Measurements from ENCODE around the gene ATP4A. TPM values are rescaled to one million over a fixed set of nuclear protein-coding genes. Genes with fewer than 3 reads are reported as not detected.

ATP4A gene
- polyA plus RNA-seq, 1 donor from 2014 or later: not detected

- H3K27ac ChIP-seq (ENCODE audit: low read length): no peak overlapping the region
Observed at GRCh38 chr19:35592226-35592625, 28.8 kb upstream of the ATP4A start.

GRCh38 chr19:35590875-35591274, 27.4 kb upstream of the ATP4A start:
- Histone ChIP-seq H3K9me3 (ENCODE audit: low read length) (no peaks in the 10 kb centered on the region), H3K27me3 (ENCODE audit: insufficient read depth, low read depth, low read length) (no peaks in the 10 kb centered on the region), H4K20me1 (ENCODE audit: insufficient read depth) (no peaks in the 10 kb centered on the region), H3F3A (ENCODE audit: insufficient read depth, low read length, poor library complexity, severe bottlenecking) (no peaks in the 10 kb centered on the region), H2AFZ (ENCODE audit: low read depth, low read length) (no peak overlapping the region), H3K4me3 (ENCODE audit: low read length) (no peak overlapping the region), H3K79me2 (replicated peaks; ENCODE audit: insufficient read depth, low read length) (no peaks in the 10 kb centered on the region), H3K36me3 (ENCODE audit: insufficient read depth, low read length) (no peaks in the 10 kb centered on the region), H3K9me2 (ENCODE audit: insufficient read depth, low read length) (no peaks in the 10 kb centered on the region), H3K9ac (ENCODE audit: low read length) (no peak overlapping the region), H3K4me2 (ENCODE audit: low read length) (no peak overlapping the region), H3K27ac (ENCODE audit: low read length) (no peak overlapping the region)
- TF ChIP-seq, protein P1, sequence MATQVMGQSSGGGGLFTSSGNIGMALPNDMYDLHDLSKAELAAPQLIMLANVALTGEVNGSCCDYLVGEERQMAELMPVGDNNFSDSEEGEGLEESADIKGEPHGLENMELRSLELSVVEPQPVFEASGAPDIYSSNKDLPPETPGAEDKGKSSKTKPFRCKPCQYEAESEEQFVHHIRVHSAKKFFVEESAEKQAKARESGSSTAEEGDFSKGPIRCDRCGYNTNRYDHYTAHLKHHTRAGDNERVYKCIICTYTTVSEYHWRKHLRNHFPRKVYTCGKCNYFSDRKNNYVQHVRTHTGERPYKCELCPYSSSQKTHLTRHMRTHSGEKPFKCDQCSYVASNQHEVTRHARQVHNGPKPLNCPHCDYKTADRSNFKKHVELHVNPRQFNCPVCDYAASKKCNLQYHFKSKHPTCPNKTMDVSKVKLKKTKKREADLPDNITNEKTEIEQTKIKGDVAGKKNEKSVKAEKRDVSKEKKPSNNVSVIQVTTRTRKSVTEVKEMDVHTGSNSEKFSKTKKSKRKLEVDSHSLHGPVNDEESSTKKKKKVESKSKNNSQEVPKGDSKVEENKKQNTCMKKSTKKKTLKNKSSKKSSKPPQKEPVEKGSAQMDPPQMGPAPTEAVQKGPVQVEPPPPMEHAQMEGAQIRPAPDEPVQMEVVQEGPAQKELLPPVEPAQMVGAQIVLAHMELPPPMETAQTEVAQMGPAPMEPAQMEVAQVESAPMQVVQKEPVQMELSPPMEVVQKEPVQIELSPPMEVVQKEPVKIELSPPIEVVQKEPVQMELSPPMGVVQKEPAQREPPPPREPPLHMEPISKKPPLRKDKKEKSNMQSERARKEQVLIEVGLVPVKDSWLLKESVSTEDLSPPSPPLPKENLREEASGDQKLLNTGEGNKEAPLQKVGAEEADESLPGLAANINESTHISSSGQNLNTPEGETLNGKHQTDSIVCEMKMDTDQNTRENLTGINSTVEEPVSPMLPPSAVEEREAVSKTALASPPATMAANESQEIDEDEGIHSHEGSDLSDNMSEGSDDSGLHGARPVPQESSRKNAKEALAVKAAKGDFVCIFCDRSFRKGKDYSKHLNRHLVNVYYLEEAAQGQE (IDR thresholded peaks at IDR 0.05; ENCODE audit: borderline replicate concordance): no peak
- TF ChIP-seq SMC3 (conservative IDR thresholded peaks at IDR 0.05; ENCODE audit: poor library complexity) (no peak), RAD21 (conservative IDR thresholded peaks at IDR 0.05) (no peak), EP300 (conservative IDR thresholded peaks at IDR 0.05; ENCODE audit: poor library complexity, severe bottlenecking) (no peak), MXI1 (conservative IDR thresholded peaks at IDR 0.05; ENCODE audit: poor library complexity, severe bottlenecking) (no peak), TAF1 (IDR thresholded peaks at IDR 0.05; ENCODE audit: low read depth) (no peak), POLR2AphosphoS5 (IDR thresholded peaks at IDR 0.05) (no peak), EZH2 (IDR thresholded peaks at IDR 0.05; ENCODE audit: borderline replicate concordance, insufficient read depth, low read length, poor library complexity, severe bottlenecking) (no peak)
- TF ChIP-seq, protein P2, sequence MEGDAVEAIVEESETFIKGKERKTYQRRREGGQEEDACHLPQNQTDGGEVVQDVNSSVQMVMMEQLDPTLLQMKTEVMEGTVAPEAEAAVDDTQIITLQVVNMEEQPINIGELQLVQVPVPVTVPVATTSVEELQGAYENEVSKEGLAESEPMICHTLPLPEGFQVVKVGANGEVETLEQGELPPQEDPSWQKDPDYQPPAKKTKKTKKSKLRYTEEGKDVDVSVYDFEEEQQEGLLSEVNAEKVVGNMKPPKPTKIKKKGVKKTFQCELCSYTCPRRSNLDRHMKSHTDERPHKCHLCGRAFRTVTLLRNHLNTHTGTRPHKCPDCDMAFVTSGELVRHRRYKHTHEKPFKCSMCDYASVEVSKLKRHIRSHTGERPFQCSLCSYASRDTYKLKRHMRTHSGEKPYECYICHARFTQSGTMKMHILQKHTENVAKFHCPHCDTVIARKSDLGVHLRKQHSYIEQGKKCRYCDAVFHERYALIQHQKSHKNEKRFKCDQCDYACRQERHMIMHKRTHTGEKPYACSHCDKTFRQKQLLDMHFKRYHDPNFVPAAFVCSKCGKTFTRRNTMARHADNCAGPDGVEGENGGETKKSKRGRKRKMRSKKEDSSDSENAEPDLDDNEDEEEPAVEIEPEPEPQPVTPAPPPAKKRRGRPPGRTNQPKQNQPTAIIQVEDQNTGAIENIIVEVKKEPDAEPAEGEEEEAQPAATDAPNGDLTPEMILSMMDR (IDR thresholded peaks at IDR 0.05; ENCODE audit: poor library complexity, severe bottlenecking): no peak

More at GRCh38 chr19:35592226-35592625, 28.8 kb upstream of the ATP4A start:
- no peak for TF ChIP-seq SMC3 (conservative IDR thresholded peaks at IDR 0.05; ENCODE audit: poor library complexity)
- no peak for TF ChIP-seq RAD21 (conservative IDR thresholded peaks at IDR 0.05)
- TF ChIP-seq EZH2 (IDR thresholded peaks at IDR 0.05; ENCODE audit: borderline replicate concordance, insufficient read depth, low read length, poor library complexity, severe bottlenecking): no peak
- no peak for TF ChIP-seq EP300 (conservative IDR thresholded peaks at IDR 0.05; ENCODE audit: poor library complexity, severe bottlenecking)
- TF ChIP-seq, protein P1 (IDR thresholded peaks at IDR 0.05; ENCODE audit: borderline replicate concordance): no peak
- TF ChIP-seq MXI1 (conservative IDR thresholded peaks at IDR 0.05; ENCODE audit: poor library complexity, severe bottlenecking): no peak
- no peak for TF ChIP-seq TAF1 (IDR thresholded peaks at IDR 0.05; ENCODE audit: low read depth)
- Histone ChIP-seq H3K79me2 (replicated peaks; ENCODE audit: insufficient read depth, low read length) (no peaks in the 10 kb centered on the region), H2AFZ (ENCODE audit: low read depth, low read length) (no peak overlapping the region), H3F3A (ENCODE audit: insufficient read depth, low read length, poor library complexity, severe bottlenecking) (no peaks in the 10 kb centered on the region), H3K9ac (ENCODE audit: low read length) (no peak overlapping the region), H3K4me3 (ENCODE audit: low read length) (no peak overlapping the region), H3K36me3 (ENCODE audit: insufficient read depth, low read length) (no peaks in the 10 kb centered on the region), H3K9me3 (ENCODE audit: low read length) (no peaks in the 10 kb centered on the region), H3K9me2 (ENCODE audit: insufficient read depth, low read length) (no peaks in the 10 kb centered on the region), H3K4me2 (ENCODE audit: low read length) (no peak overlapping the region), H4K20me1 (ENCODE audit: insufficient read depth) (no peaks in the 10 kb centered on the region), H3K27me3 (ENCODE audit: insufficient read depth, low read depth, low read length) (no peaks in the 10 kb centered on the region)
